ENCODE data around the gene VDR. TPM values are rescaled to one million over a fixed set of nuclear protein-coding genes. Genes with fewer than 3 reads are reported as not detected.

Gene VDR
- total and polyA plus RNA-seq, 4 experiments from 2014 or later = 0.37 to 3.2 (median 1.0) TPM

- POLR2A ChIA-PET (ENCODE audit: partially characterized antibody) = no interaction called here
- Mint-ChIP-seq H3K36me3 (no peaks in the 10 kb centered on the region), H3K27me3 (peaks cover 0 to 5% of the 10 kb centered on the region in 2 donors), H3K4me1 (peaks cover 5 to 31% (median 8%) of the 10 kb centered on the region in 4 donors), H3K9me3 (no peaks in the 10 kb centered on the region), H3K4me3 (no peak overlapping the region), H3K27ac (no peak overlapping the region)
- Histone ChIP-seq H3K9me3 (ENCODE audit: control insufficient read depth in 1 of 2, low read length in 2 of 2) (no peaks in the 10 kb centered on the region), H3K4me3 (ENCODE audit: low read length in 2 of 2) (no peak overlapping the region), H3K27ac (ENCODE audit: low read depth, low read length) (no peak overlapping the region), H3K27me3 (ENCODE audit: insufficient read depth, low read length) (no peaks in the 10 kb centered on the region), H3K36me3 (ENCODE audit: insufficient read depth, low read length) (no peaks in the 10 kb centered on the region), H3K4me1 (ENCODE audit: insufficient read depth, low read length) (peaks cover 12% of the 10 kb centered on the region)
- intact Hi-C loops (cut with micrococcal nuclease) = no loop called here
- DNase-seq = no peak
- CTCF ChIA-PET (ENCODE audit: partially characterized antibody) = interaction anchor here (1.2 to 3.2 kb wide), 5 partner anchors 8 to 115 kb away, joined by 3 to 8 read pairs (median 5); no protein-coding TSS in a partner anchor
Observed at GRCh38 chr12:47894652-47895051, 10.1 kb downstream of the VDR start.

- Histone ChIP-seq H3K4me1 (ENCODE audit: insufficient read depth, low read length) (peaks cover 14% of the 10 kb centered on the region), H3K36me3 (ENCODE audit: insufficient read depth, low read length) (no peaks in the 10 kb centered on the region), H3K9me3 (ENCODE audit: control insufficient read depth in 1 of 2, low read length in 2 of 2) (no peaks in the 10 kb centered on the region), H3K4me3 (ENCODE audit: low read length in 2 of 2) (no peak overlapping the region), H3K27me3 (ENCODE audit: insufficient read depth, low read length) (no peaks in the 10 kb centered on the region), H3K27ac (ENCODE audit: low read depth, low read length) (no peak overlapping the region)
- Mint-ChIP-seq H3K4me1 (peaks cover 5 to 34% (median 9%) of the 10 kb centered on the region in 4 donors), H3K36me3 (no peaks in the 10 kb centered on the region), H3K9me3 (no peaks in the 10 kb centered on the region), H3K4me3 (no peak overlapping the region), H3K27me3 (peaks cover 0 to 5% of the 10 kb centered on the region in 2 donors), H3K27ac (no peak overlapping the region)
- intact Hi-C loops (cut with micrococcal nuclease) = no loop called here
- POLR2A ChIA-PET (ENCODE audit: partially characterized antibody) = interaction anchor here (0.7 to 0.8 kb wide), 2 partner anchors 32 to 69 kb away, joined by 3 to 4 read pairs; partner anchors contain the start of gene TMEM106C
- no peak for DNase-seq
- CTCF ChIA-PET (ENCODE audit: partially characterized antibody) = interaction anchor here (1.2 to 3.2 kb wide), 5 partner anchors 7 to 114 kb away, joined by 3 to 8 read pairs (median 5); no protein-coding TSS in a partner anchor
Observed at GRCh38 chr12:47894068-47894467, 10.7 kb downstream of the VDR start.

- Mint-ChIP-seq H3K27me3 (peaks cover 0 to 5% of the 10 kb centered on the region in 2 donors), H3K36me3 (no peaks in the 10 kb centered on the region), H3K4me1 (peaks cover 7 to 45% (median 16%) of the 10 kb centered on the region in 4 donors), H3K9me3 (no peaks in the 10 kb centered on the region), H3K4me3 (no peak overlapping the region), H3K27ac (peak overlapping the region in 1 of 7 donors; percentile 80)
- H3K9me3 ChIP-seq (ENCODE audit: control insufficient read depth in 1 of 2, low read length in 2 of 2) = no peaks in the 10 kb centered on the region
- POLR2A ChIA-PET (ENCODE audit: partially characterized antibody) = no interaction called here
- H3K27ac ChIP-seq (ENCODE audit: low read depth, low read length) = no peak overlapping the region
- CTCF ChIA-PET (ENCODE audit: partially characterized antibody) = interaction anchor here (1.2 to 1.6 kb wide), 2 partner anchors 12 to 57 kb away, joined by 5 read pairs; partner anchors contain the start of gene VDR
- H3K4me1 ChIP-seq (ENCODE audit: insufficient read depth, low read length) = peaks cover 22% of the 10 kb centered on the region
- H3K27me3 ChIP-seq (ENCODE audit: insufficient read depth, low read length) = no peaks in the 10 kb centered on the region
- H3K4me3 ChIP-seq (ENCODE audit: low read length in 2 of 2) = no peak overlapping the region
- intact Hi-C loops (cut with micrococcal nuclease) = no loop called here
- DNase-seq = no peak
- H3K36me3 ChIP-seq (ENCODE audit: insufficient read depth, low read length) = no peaks in the 10 kb centered on the region
Observed at GRCh38 chr12:47892819-47893218, 12.0 kb downstream of the VDR start.

- CTCF ChIA-PET (ENCODE audit: partially characterized antibody) = interaction anchor here (1.2 to 2.2 kb wide), 3 partner anchors 14 to 53 kb away, joined by 4 to 7 read pairs (median 4); no protein-coding TSS in a partner anchor
- DNase-seq = no peak
- Mint-ChIP-seq H3K36me3 (no peaks in the 10 kb centered on the region), H3K4me3 (no peak overlapping the region), H3K9me3 (no peaks in the 10 kb centered on the region), H3K4me1 (peaks cover 12 to 42% (median 18%) of the 10 kb centered on the region in 4 donors), H3K27me3 (peaks cover 0 to 5% of the 10 kb centered on the region in 2 donors), H3K27ac (peak overlapping the region in 4 of 7 donors; percentile 26 to 75 (median 61))
- no peak overlapping the region for H3K4me3 ChIP-seq (ENCODE audit: low read length in 2 of 2)
- H3K27ac ChIP-seq (ENCODE audit: low read depth, low read length) = no peak overlapping the region
- intact Hi-C loops (cut with micrococcal nuclease) = no loop called here
- H3K27me3 ChIP-seq (ENCODE audit: insufficient read depth, low read length) = no peaks in the 10 kb centered on the region
- H3K9me3 ChIP-seq (ENCODE audit: control insufficient read depth in 1 of 2, low read length in 2 of 2) = no peaks in the 10 kb centered on the region
- H3K36me3 ChIP-seq (ENCODE audit: insufficient read depth, low read length) = no peaks in the 10 kb centered on the region
- POLR2A ChIA-PET (ENCODE audit: partially characterized antibody) = no interaction called here
- peaks cover 16% of the 10 kb centered on the region for H3K4me1 ChIP-seq (ENCODE audit: insufficient read depth, low read length)
Observed at GRCh38 chr12:47891356-47891755, 13.4 kb downstream of the VDR start.

- Histone ChIP-seq H3K27ac (ENCODE audit: low read depth, low read length) (no peak overlapping the region), H3K4me3 (ENCODE audit: low read length in 2 of 2) (no peak overlapping the region), H3K27me3 (ENCODE audit: insufficient read depth, low read length) (no peaks in the 10 kb centered on the region), H3K36me3 (ENCODE audit: insufficient read depth, low read length) (no peaks in the 10 kb centered on the region), H3K4me1 (ENCODE audit: insufficient read depth, low read length) (peaks cover 32% of the 10 kb centered on the region), H3K9me3 (ENCODE audit: control insufficient read depth in 1 of 2, low read length in 2 of 2) (no peaks in the 10 kb centered on the region)
- intact Hi-C loops (cut with micrococcal nuclease) = no loop called here
- Mint-ChIP-seq H3K4me3 (peak overlapping the region in 1 of 8 donors; percentile 1), H3K27ac (peak overlapping the region in 6 of 7 donors; percentile 45 to 88 (median 78)), H3K36me3 (no peaks in the 10 kb centered on the region), H3K27me3 (peaks cover 0 to 3% of the 10 kb centered on the region in 2 donors), H3K4me1 (peaks cover 22 to 63% (median 35%) of the 10 kb centered on the region in 4 donors), H3K9me3 (no peaks in the 10 kb centered on the region)
- peak in 2 of 5 donors; percentile 31 to 41 for DNase-seq
- ChIA-PET POLR2A (ENCODE audit: partially characterized antibody) (interaction anchor here (1.1 to 1.5 kb wide), 2 partner anchors 15 to 1303 kb away, joined by 3 to 4 read pairs; partner anchors contain the start of gene VDR), CTCF (ENCODE audit: partially characterized antibody) (interaction anchor here (1.4 to 1.7 kb wide), 3 partner anchors 8 to 146 kb away, joined by 3 to 6 read pairs (median 5); partner anchors contain the start of gene TMEM106C)
Observed at GRCh38 chr12:47889040-47889439, 15.8 kb downstream of the VDR start.

- H3K36me3 Mint-ChIP-seq = no peaks in the 10 kb centered on the region
- Histone ChIP-seq H3K27ac (ENCODE audit: low read depth, low read length) (no peak overlapping the region), H3K36me3 (ENCODE audit: insufficient read depth, low read length) (no peaks in the 10 kb centered on the region), H3K27me3 (ENCODE audit: insufficient read depth, low read length) (no peaks in the 10 kb centered on the region), H3K9me3 (ENCODE audit: control insufficient read depth in 1 of 2, low read length in 2 of 2) (no peaks in the 10 kb centered on the region), H3K4me3 (ENCODE audit: low read length in 2 of 2) (no peak overlapping the region), H3K4me1 (ENCODE audit: insufficient read depth, low read length) (peaks cover 40% of the 10 kb centered on the region)
- no peak for DNase-seq
- CTCF ChIA-PET (ENCODE audit: partially characterized antibody) = interaction anchor here (1.4 to 1.7 kb wide), 3 partner anchors 9 to 146 kb away, joined by 3 to 6 read pairs (median 5); partner anchors contain the start of gene TMEM106C
- intact Hi-C loops (cut with micrococcal nuclease) = no loop called here
- POLR2A ChIA-PET (ENCODE audit: partially characterized antibody) = interaction anchor here (1.1 to 1.5 kb wide), 2 partner anchors 16 to 1302 kb away, joined by 3 to 4 read pairs; partner anchors contain the start of gene VDR
- peaks cover 25 to 64% (median 42%) of the 10 kb centered on the region in 4 donors for H3K4me1 Mint-ChIP-seq
- no peaks in the 10 kb centered on the region for H3K27me3 Mint-ChIP-seq
- no peak overlapping the region for H3K4me3 Mint-ChIP-seq
- peak overlapping the region in 5 of 7 donors; percentile 57 to 88 (median 72) for H3K27ac Mint-ChIP-seq
- H3K9me3 Mint-ChIP-seq = no peaks in the 10 kb centered on the region
Observed at GRCh38 chr12:47888153-47888819, 16.5 kb downstream of the VDR start.

- CTCF ChIA-PET (ENCODE audit: partially characterized antibody) = interaction anchor here (1.3 to 1.7 kb wide), 3 partner anchors 7 to 145 kb away, joined by 3 to 5 read pairs (median 5); no protein-coding TSS in a partner anchor
- Histone ChIP-seq H3K27ac (ENCODE audit: low read depth, low read length) (no peak overlapping the region), H3K27me3 (ENCODE audit: insufficient read depth, low read length) (no peaks in the 10 kb centered on the region), H3K4me1 (ENCODE audit: insufficient read depth, low read length) (peaks cover 48% of the 10 kb centered on the region), H3K4me3 (ENCODE audit: low read length in 2 of 2) (no peak overlapping the region), H3K36me3 (ENCODE audit: insufficient read depth, low read length) (no peaks in the 10 kb centered on the region), H3K9me3 (ENCODE audit: control insufficient read depth in 1 of 2, low read length in 2 of 2) (no peaks in the 10 kb centered on the region)
- POLR2A ChIA-PET (ENCODE audit: partially characterized antibody) = no interaction called here
- Mint-ChIP-seq H3K27me3 (no peaks in the 10 kb centered on the region), H3K9me3 (no peaks in the 10 kb centered on the region), H3K27ac (peak overlapping the region in 3 of 7 donors; percentile 18 to 75 (median 36)), H3K4me3 (no peak overlapping the region), H3K36me3 (no peaks in the 10 kb centered on the region), H3K4me1 (peaks cover 29 to 69% (median 49%) of the 10 kb centered on the region in 4 donors)
- intact Hi-C loops (cut with micrococcal nuclease) = no loop called here
- DNase-seq = no peak
Observed at GRCh38 chr12:47887529-47887928, 17.3 kb downstream of the VDR start.

Measured in CD4-positive, alpha-beta memory T cell (primary cell).